ENCODE results near the gene HELQ.

The HELQ gene

DNA sequence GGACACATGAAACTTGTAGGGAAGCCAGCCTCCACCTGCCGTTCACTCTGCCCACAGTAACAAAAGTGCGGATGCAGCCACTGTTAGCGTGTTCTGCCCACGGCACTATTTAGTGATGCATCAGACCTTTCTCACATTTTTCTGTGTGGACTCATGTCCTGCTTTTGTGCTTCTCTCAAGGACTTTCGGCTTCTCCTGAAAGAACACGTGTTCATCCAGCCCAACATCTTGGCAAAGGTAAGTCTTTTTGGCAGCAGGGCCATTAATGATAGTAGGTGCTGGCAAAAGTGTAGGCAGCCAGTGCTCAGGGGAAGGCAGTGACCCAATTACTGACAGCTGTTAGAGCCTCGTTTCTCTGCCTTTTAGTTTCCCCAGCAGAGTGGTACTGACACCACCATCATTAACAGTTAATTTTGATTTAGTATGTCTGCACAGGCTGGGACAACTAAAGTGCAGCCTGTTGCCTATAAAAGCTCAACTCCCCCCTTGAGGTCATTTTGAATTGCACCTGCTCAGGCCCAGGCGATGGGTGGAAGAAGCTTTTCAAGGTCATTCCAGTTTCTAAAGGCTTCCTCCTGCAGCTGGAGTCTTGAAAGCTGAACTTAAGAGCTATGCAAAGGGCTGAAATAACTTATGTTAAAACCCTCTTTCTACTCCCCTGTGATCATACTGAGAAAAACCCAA is 66.4 kb downstream of the HELQ start:
- no peak overlapping the region for H3K4me3 ChIP-seq (ENCODE audit: control insufficient read depth, low read depth, low read length)
- no peak for TF ChIP-seq CTCF (IDR thresholded peaks at IDR 0.05; ENCODE audit: control insufficient read depth, insufficient read depth, low read depth, low read length, missing control alignments)
- DNase-seq (ENCODE audit: low read depth), result no peak

GRCh38 chr4:83388313-83388676 is 67.3 kb downstream of the HELQ start:
- no peak for DNase-seq (ENCODE audit: low read depth)
- no peak overlapping the region for H3K4me3 ChIP-seq (ENCODE audit: control insufficient read depth, low read depth, low read length)
- no peak for TF ChIP-seq CTCF (IDR thresholded peaks at IDR 0.05; ENCODE audit: control insufficient read depth, insufficient read depth, low read depth, low read length, missing control alignments)

DNA sequence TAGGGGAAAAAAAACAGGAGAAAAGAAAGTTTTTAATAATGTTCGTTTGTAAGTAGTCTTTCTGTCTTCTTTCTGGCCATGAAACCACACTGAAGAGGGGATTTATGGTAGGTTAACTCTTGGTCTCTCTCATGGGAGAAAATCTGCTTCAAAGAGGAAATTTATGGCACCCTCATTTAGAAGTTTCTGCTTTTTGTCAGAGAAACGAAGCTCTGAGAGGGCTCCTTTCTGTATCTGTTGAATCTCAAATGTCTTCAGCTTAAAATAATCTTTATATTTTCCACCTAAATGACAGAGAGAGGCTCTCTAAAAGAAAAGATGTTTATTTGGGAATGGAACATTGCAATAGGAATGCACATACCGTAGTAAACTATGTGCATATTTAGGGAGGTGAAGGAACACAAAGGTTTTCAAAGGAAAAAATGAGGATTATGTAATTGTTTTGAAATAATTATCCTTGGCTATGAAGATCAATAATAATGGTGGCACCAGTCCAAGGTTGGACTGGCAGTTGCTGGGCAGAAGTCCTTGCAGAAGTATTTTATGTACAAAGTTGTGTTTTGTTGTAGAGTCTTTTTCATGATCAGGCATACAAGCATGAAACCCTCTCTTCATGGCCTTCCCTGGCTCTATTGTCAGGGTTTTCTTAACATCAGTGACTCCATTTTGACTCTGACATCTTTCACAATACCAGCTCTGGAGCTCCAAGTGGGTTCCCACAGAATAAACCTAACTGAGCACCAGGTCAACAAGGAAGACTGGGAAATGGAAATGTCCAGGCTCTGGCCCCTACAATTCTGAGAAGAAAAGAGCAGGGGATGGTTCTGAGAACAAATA is 67.9 kb downstream of the HELQ start:
- DNase-seq (ENCODE audit: low read depth), result no peak
- TF ChIP-seq CTCF (IDR thresholded peaks at IDR 0.05; ENCODE audit: control insufficient read depth, insufficient read depth, low read depth, low read length, missing control alignments), result no peak

DNA sequence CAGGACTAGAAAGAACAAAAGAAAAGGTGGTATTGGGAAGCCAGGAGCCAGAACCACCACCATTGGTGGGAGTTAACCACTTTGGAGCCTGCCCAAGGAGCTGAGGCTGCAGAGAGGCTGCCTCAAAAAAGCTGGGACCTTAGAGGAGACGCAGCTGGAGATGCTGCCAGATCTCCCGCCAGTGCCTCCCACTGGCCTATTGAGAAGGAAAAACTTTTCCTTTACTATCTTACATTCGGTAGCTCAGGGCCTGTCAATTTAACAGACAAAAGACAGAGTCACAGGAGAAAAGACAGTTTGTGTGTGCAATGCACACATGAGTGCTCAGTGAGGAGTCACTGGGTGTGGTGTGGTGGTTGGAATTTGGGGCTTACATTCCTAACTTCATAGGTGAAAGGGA is 68.6 kb downstream of the HELQ start:
- H3K4me3 ChIP-seq (ENCODE audit: control insufficient read depth, low read depth, low read length), result no peak overlapping the region
- no peak for DNase-seq (ENCODE audit: low read depth)
- no peak for TF ChIP-seq CTCF (IDR thresholded peaks at IDR 0.05; ENCODE audit: control insufficient read depth, insufficient read depth, low read depth, low read length, missing control alignments)

More for the DNA sequence above, 67.9 kb downstream of the HELQ start:
- no peak overlapping the region for H3K4me3 ChIP-seq (ENCODE audit: control insufficient read depth, low read depth, low read length)

DNA sequence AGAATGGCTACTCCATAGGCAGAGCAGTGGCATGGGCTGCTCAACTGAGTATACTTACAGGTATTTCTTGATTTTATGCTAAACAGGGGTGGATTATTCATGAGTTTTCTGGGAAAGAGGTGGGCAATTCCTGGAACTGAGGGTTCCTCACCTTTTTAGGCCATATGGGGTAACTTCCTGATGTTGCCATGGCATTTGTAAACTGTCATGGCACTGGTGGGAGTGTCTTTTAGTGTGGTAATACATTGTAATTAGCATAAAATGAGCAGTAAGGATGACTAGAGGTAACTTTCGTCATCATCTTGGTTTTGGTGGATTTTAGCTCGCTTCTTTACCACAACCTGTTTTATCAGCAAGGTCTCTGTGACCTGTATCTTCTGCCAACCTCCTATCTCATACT is 72.8 kb downstream of the HELQ start:
- no peak overlapping the region for H3K4me3 ChIP-seq (ENCODE audit: control insufficient read depth, low read depth, low read length)
- TF ChIP-seq CTCF (IDR thresholded peaks at IDR 0.05; ENCODE audit: control insufficient read depth, insufficient read depth, low read depth, low read length, missing control alignments), result no peak
- no peak for DNase-seq (ENCODE audit: low read depth)

DNA sequence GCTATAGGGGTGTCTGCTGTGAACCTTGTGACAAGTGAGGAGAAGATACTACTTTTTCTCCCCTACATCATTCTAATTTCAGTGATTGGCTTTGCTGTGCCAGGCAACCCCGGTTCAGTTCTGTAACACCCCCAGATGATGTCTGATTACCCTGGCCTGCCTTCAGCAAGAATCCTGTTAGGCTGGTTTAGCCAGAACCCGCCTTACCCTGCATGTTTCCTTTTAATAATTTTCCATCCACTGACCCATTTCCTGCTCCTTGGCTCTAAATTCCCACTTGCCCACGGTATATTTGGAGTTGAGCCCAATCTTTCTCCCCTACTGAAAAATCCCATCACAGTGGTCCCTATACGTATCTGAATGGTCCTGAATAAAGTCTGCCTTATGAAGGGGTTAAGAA is 74.5 kb downstream of the HELQ start:
- TF ChIP-seq CTCF (IDR thresholded peaks at IDR 0.05; ENCODE audit: control insufficient read depth, insufficient read depth, low read depth, low read length, missing control alignments), result no peak
- H3K4me3 ChIP-seq (ENCODE audit: control insufficient read depth, low read depth, low read length), result no peak overlapping the region
- DNase-seq (ENCODE audit: low read depth), result no peak

Data from AG09309 (cell line).